PC-3 (cell line): Measurements from ENCODE around the gene MKI67. TPM values are rescaled to one million over a fixed set of nuclear protein-coding genes. Genes with fewer than 3 reads are reported as not detected.
A peak's percentile ranks its signal among the peaks of the same experiment; 100 is the strongest.

ENCODE experiments used
- ATAC-seq: fragments of 200-7000 bp; cut with Tn5 transposase; 2 replicates; pipeline ENCODE4 v1.9.1; 2020; ENCODE audit warnings: mild to moderate bottlenecking, moderate library complexity
- BruUV-seq: library from RNA; stranded (reverse); fragments of 400-500 nt; replicated peaks from 2 replicates; lab custom pipeline; 2021; lab: Mats Ljungman, UMichigan
- CTCF ChIA-PET: fragments of 300-600 bp; sonication (Branson Sonifier 250); formaldehyde crosslinking; loops from one replicate; lab custom pipeline; 2022; ENCODE audit warnings: antibody characterized with exemption; lab: Charles Lee
- POLR2A ChIA-PET: fragments of 300-600 bp; sonication (Branson Sonifier 250); formaldehyde crosslinking; loops from one replicate; lab custom pipeline; 2022; ENCODE audit warnings: antibody characterized with exemption; ENCODE audit not compliant: unreplicated experiment; lab: Charles Lee
- DNase-seq: peaks from one replicate; pipeline ENCODE4 v3.0.0-alpha.2; 2015
- H2AFZ ChIP-seq: fragments of 300-600 bp; sonication (generic); 2 replicates; pipeline ENCODE4 v1.6.0; 2016; ENCODE audit warnings: antibody characterized with exemption, low read length
- H3F3A ChIP-seq: fragments of 300-600 bp; sonication (generic); one replicate; pipeline ENCODE4 v1.6.0; 2017; ENCODE audit warnings: antibody characterized with exemption, low read length, control low read depth, mild to moderate bottlenecking; ENCODE audit not compliant: unreplicated experiment
- H3K27ac ChIP-seq: fragments of 300-600 bp; sonication (generic); 2 replicates; pipeline ENCODE4 v1.5.1; 2016; ENCODE audit warnings: mild to moderate bottlenecking, low read length
- H3K27me3 ChIP-seq: fragments of 300-600 bp; sonication (generic); 2 replicates; pipeline ENCODE4 v1.6.1; 2016; ENCODE audit warnings: low read length, mixed read lengths
- H3K36me3 ChIP-seq: fragments of 300-600 bp; sonication (generic); 2 replicates; pipeline ENCODE4 v1.6.1; 2016; ENCODE audit warnings: low read depth, mixed run types, low read length, mixed read lengths
- H3K4me1 ChIP-seq: fragments of 300-600 bp; sonication (generic); 2 replicates; pipeline ENCODE4 v1.5.1; 2016; ENCODE audit warnings: low read length; ENCODE audit not compliant: insufficient read depth
- H3K4me2 ChIP-seq: fragments of 300-600 bp; sonication (generic); 2 replicates; pipeline ENCODE4 v1.6.0; 2016; ENCODE audit warnings: low read length
- H3K4me3 ChIP-seq: fragments of 300-600 bp; sonication (generic); 2 replicates; pipeline ENCODE4 v1.5.1; 2016; ENCODE audit warnings: mild to moderate bottlenecking, low read length, mixed read lengths
- H3K79me2 ChIP-seq: fragments of 300-600 bp; sonication (generic); 2 replicates; pipeline ENCODE4 v1.6.1; 2017; ENCODE audit warnings: low read length, mixed read lengths
- H3K9ac ChIP-seq: fragments of 300-600 bp; sonication (generic); 2 replicates; pipeline ENCODE4 v1.6.0; 2016; ENCODE audit warnings: mild to moderate bottlenecking, low read length
- H3K9me2 ChIP-seq: fragments of 300-600 bp; sonication (generic); replicated peaks from 2 replicates; pipeline ENCODE4 v1.6.1; 2016; ENCODE audit warnings: mixed run types, low read length, mixed read lengths
- H3K9me3 ChIP-seq: fragments of 300-600 bp; sonication (generic); 2 replicates; pipeline ENCODE4 v1.6.1; 2016; ENCODE audit warnings: low read length, mixed read lengths
- H4K20me1 ChIP-seq: fragments of 300-600 bp; sonication (generic); 2 replicates; pipeline ENCODE4 v1.6.1; 2016; ENCODE audit warnings: low read length, mixed read lengths
- EZH2 ChIP-seq: fragments of 300-600 bp; sonication (generic); IDR thresholded peaks from one replicate; pipeline ENCODE4 v1.6.1; 2017; ENCODE audit warnings: antibody characterized with exemption, mild to moderate bottlenecking, low read length; ENCODE audit not compliant: unreplicated experiment
- EZH2phosphoT487 ChIP-seq: fragments of 300-600 bp; sonication (generic); IDR thresholded peaks from 2 replicates; pipeline ENCODE4 v1.6.1; 2018; ENCODE audit warnings: mild to moderate bottlenecking, antibody characterized with exemption, low read length, borderline replicate concordance
- intact Hi-C: fragments of 100-400 bp; cut with micrococcal nuclease; formaldehyde crosslinking; loops from 2 replicates; pipeline ENCODE4 v1.9.0; 2023
- total RNA-seq: library from RNA; depleted of rRNA; stranded (reverse); fragments of >200 nt; gene quantifications from 2 replicates; pipeline ENCODE4 v1.2.3, GENCODE V29; 2014
- TF ChIP-seq, protein P1 (sequence below): fragments of 300-600 bp; sonication (generic); conservative IDR thresholded peaks from 2 replicates; pipeline ENCODE4 v1.5.1; 2017; ENCODE audit warnings: antibody characterized with exemption, low read depth, mild to moderate bottlenecking, low read length

The MKI67 gene
- total RNA-seq, 1 experiment from 2014 or later, result 66.0 TPM

DNA sequence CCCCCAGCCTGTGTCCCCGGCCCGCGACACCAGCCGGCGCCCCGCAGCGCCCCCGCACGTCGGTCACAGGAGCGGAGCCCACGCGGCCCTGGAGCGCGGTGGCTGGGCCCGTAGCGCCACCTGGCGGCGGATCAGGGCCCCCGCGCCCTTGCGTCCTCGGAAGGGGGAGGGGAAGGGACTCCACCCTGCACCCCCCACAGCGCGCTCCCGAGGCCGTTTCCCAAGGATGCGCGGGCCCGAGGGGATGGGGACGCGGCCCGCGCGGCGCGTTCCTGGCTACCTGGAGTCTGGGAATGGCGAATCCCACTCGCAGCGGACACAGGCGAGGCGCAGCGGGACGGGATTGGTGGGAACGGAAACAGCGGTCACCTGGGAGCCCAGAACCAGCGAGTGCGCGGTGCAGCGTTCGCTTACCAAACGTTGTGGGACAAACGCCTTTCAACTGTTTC is 23.8 kb upstream of the MKI67 start:
- ATAC-seq (peak; percentile 99), DNase-seq (peak; percentile 69)
- CTCF ChIA-PET, result interaction anchor here (1.0 kb wide), 2 partner anchors 16 to 72 kb away, joined by 3 to 4 read pairs; no protein-coding TSS in a partner anchor
- no peaks in the 10 kb centered on the region for H3K27me3 ChIP-seq
- H3F3A ChIP-seq, result no peaks in the 10 kb centered on the region
- H3K4me3 ChIP-seq, result peak overlapping the region; percentile 69
- H3K9ac ChIP-seq, result no peak overlapping the region
- no peak for TF ChIP-seq EZH2phosphoT487
- TF ChIP-seq, protein P1, sequence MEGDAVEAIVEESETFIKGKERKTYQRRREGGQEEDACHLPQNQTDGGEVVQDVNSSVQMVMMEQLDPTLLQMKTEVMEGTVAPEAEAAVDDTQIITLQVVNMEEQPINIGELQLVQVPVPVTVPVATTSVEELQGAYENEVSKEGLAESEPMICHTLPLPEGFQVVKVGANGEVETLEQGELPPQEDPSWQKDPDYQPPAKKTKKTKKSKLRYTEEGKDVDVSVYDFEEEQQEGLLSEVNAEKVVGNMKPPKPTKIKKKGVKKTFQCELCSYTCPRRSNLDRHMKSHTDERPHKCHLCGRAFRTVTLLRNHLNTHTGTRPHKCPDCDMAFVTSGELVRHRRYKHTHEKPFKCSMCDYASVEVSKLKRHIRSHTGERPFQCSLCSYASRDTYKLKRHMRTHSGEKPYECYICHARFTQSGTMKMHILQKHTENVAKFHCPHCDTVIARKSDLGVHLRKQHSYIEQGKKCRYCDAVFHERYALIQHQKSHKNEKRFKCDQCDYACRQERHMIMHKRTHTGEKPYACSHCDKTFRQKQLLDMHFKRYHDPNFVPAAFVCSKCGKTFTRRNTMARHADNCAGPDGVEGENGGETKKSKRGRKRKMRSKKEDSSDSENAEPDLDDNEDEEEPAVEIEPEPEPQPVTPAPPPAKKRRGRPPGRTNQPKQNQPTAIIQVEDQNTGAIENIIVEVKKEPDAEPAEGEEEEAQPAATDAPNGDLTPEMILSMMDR, result peak; percentile 69
- no peaks in the 10 kb centered on the region for H3K79me2 ChIP-seq
- no peak overlapping the region for H3K27ac ChIP-seq
- no peaks in the 10 kb centered on the region for H3K9me2 ChIP-seq
- intact Hi-C loops, result loop anchor here (1.0 kb wide), 1 partner anchor 72 kb away; no protein-coding TSS in a partner anchor
- no TSS peak for BruUV-seq
- H3K9me3 ChIP-seq, result no peaks in the 10 kb centered on the region
- no peaks in the 10 kb centered on the region for H4K20me1 ChIP-seq
- no peaks in the 10 kb centered on the region for H3K36me3 ChIP-seq
- POLR2A ChIA-PET, result no interaction called here
- peak overlapping the region; percentile 87 for H3K4me2 ChIP-seq
- H3K4me1 ChIP-seq, result 0 out of 2 replicates have a peak, but pooled peaks cover 4% of the 10 kb centered on the region
- H2AFZ ChIP-seq, result peak overlapping the region; percentile 93

DNA sequence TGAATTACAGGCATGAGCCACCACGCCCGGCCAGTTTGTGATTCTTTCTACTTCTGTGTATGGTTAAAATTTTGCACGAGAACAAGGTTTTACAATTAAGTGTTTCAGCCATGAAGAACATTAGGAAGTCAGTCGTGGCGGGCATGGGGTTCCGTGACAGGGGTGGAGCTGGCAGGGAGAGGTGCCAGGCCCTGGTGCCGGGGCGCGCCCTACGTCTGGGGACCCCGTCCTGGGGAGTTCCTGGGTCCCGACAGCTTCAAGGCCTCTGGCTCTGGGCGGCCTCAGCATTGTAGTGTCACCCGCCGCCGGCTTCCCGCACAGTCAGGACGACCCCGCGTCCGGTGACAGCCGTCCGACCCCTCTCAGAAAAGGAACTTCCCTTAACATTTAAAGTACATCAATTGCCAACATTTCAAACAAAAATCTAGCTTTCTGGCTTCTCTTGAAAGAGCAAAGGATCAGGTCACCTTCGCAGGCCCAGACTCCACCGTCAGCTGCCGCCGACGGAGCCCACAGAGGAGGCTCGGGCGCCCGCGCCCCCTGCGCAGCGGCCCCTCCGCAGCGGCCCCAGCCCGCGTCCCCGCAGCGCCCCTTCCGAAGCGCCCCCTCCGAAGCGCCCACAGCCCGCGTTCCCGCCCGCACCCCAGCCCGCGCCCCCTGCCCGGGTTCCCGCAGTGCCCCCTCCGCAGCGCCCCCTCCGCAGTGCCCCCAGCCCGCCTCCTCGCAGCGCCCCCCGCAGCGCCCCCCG is 23.2 kb upstream of the MKI67 start:
- no peak for DNase-seq
- intact Hi-C loops, result loop anchor here (1.0 kb wide), 1 partner anchor 71 kb away; no protein-coding TSS in a partner anchor
- BruUV-seq, result no TSS peak
- CTCF ChIA-PET, result interaction anchor here (1.0 kb wide), 1 partner anchor 16 kb away, joined by 3 read pairs; no protein-coding TSS in a partner anchor
- TF ChIP-seq EZH2phosphoT487 (no peak), EZH2 (no peak)
- TF ChIP-seq, protein P1, result no peak
- Histone ChIP-seq H3K27ac (no peak overlapping the region), H3K4me3 (no peak overlapping the region), H3F3A (no peaks in the 10 kb centered on the region), H3K27me3 (no peaks in the 10 kb centered on the region), H3K79me2 (no peaks in the 10 kb centered on the region), H2AFZ (no peak overlapping the region), H4K20me1 (no peaks in the 10 kb centered on the region), H3K9me2 (no peaks in the 10 kb centered on the region), H3K9ac (no peak overlapping the region), H3K9me3 (no peaks in the 10 kb centered on the region), H3K36me3 (no peaks in the 10 kb centered on the region), H3K4me2 (no peak overlapping the region), H3K4me1 (0 out of 2 replicates have a peak, but pooled peaks cover 4% of the 10 kb centered on the region)
- no peak for ATAC-seq
- POLR2A ChIA-PET, result no interaction called here

DNA sequence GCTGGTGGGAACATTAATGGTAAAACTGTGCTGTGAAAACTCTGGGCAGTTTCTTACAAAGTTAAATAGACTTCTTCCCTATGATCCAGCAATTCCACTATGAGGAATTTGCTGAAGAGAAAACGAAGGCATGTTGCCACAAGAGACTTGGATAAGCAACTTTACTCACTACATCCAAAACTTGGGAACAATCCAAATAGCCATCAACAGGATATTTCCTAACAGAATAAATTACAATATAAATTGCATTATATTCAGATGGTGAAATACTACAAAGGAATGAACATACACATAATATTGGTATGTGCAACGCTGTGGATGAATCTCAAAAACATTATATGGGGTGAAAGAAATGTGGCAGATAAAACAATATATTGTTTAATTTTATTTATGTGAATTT is 21.4 kb upstream of the MKI67 start:
- no peaks in the 10 kb centered on the region for H4K20me1 ChIP-seq
- H3K9ac ChIP-seq, result no peak overlapping the region
- H2AFZ ChIP-seq, result no peak overlapping the region
- ATAC-seq (no peak), DNase-seq (peak; percentile 4)
- intact Hi-C loops, result no loop called here
- no peaks in the 10 kb centered on the region for H3K36me3 ChIP-seq
- no peaks in the 10 kb centered on the region for H3K79me2 ChIP-seq
- TF ChIP-seq, protein P1, result no peak
- TF ChIP-seq EZH2phosphoT487 (no peak), EZH2 (no peak)
- no peak overlapping the region for H3K27ac ChIP-seq
- ChIA-PET POLR2A (no interaction called here), CTCF (no interaction called here)
- H3K4me2 ChIP-seq, result no peak overlapping the region
- H3K4me3 ChIP-seq, result no peak overlapping the region
- no TSS peak for BruUV-seq
- no peaks in the 10 kb centered on the region for H3K27me3 ChIP-seq
- 0 out of 2 replicates have a peak, but pooled peaks cover 4% of the 10 kb centered on the region for H3K4me1 ChIP-seq
- no peaks in the 10 kb centered on the region for H3K9me2 ChIP-seq
- no peaks in the 10 kb centered on the region for H3K9me3 ChIP-seq
- H3F3A ChIP-seq, result no peaks in the 10 kb centered on the region
